Type B pancreatic cell (in vitro differentiated cells): ENCODE measurements around the gene PLXNA2. TPM values are rescaled to one million over a fixed set of nuclear protein-coding genes. Genes with fewer than 3 reads are reported as not detected.

Experiments
- DNase-seq: peaks from one replicate; pipeline ENCODE4 v3.0.0; 2021; ENCODE audit warnings: mixed read lengths; ENCODE audit not compliant: unreplicated experiment; ENCODE audit errors: extremely low spot score
- H3K27ac Mint-ChIP-seq: 2 replicates; pipeline ENCODE4 v1.8.0; 2021; ENCODE audit warnings: mild to moderate bottlenecking, mixed read lengths
- H3K27me3 Mint-ChIP-seq: 2 replicates; pipeline ENCODE4 v1.8.0; 2021; ENCODE audit warnings: mixed read lengths
- H3K36me3 Mint-ChIP-seq: 2 replicates; pipeline ENCODE4 v1.8.0; 2021; ENCODE audit warnings: mixed read lengths
- H3K4me1 Mint-ChIP-seq: one replicate; pipeline ENCODE4 v1.8.0; 2021; ENCODE audit warnings: mixed read lengths; ENCODE audit not compliant: unreplicated experiment
- H3K4me3 Mint-ChIP-seq: 2 replicates; pipeline ENCODE4 v1.8.0; 2021; ENCODE audit warnings: mild to moderate bottlenecking, mixed read lengths
- H3K9me3 Mint-ChIP-seq: 2 replicates; pipeline ENCODE4 v1.8.0; 2021; ENCODE audit warnings: mixed read lengths
- total RNA-seq: library from RNA; stranded (reverse); gene quantifications from 2 replicates; pipeline ENCODE4 v1.2.1, GENCODE V29; 2021; ENCODE audit warnings: low replicate concordance
- TF ChIP-seq, protein P1 (sequence below): fragments of 200-600 bp; sonication (generic); conservative IDR thresholded peaks from 2 replicates; pipeline ENCODE4 v1.5.0; 2021; ENCODE audit warnings: antibody characterized with exemption, mild to moderate bottlenecking

The PLXNA2 gene
- total RNA-seq, 1 donor from 2014 or later, result 80.1 TPM

DNA sequence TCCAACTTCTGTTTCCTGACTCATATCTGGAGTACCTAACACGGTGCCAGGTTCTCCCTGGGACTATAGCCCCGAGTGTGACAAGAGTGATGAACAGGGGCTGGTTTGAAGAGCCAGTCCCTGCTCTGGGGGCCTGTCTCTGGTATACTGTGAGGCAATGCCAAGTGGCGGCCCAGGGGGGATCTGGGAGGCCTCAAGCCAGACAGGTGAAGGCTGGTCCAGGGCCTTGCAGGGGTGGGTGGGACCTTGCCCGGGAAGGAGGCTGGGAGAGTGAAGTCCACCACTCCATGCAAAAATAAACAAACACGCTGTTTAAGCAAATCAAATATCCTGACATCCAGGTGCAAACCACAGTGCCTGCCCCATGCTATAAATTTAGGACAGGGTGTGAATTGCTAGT, 6.8 kb upstream of the PLXNA2 start:
- H3K36me3 Mint-ChIP-seq, result no peaks in the 10 kb centered on the region
- peaks cover 37% of the 10 kb centered on the region for H3K4me1 Mint-ChIP-seq
- no peak overlapping the region for H3K4me3 Mint-ChIP-seq

DNA sequence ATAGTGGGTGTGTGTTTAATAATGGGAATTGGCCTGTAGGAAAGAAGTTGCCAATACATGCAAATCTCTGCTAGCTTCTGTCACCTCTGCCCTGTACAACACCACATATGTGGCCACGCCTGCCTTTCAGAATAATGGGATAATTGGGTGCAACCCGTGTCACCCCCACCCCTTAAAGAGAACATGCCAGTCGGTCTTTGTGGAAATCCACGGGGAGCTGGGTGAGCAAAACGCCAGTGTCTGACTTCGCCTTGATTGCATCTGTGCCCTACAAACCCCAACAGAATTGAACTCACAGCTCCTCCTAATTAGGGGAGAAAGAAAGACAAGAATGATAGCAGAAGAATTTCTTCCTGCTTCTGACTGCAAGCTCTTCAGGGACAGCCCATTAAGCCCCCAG, 6.4 kb upstream of the PLXNA2 start:
- no peaks in the 10 kb centered on the region for H3K9me3 Mint-ChIP-seq
- H3K4me1 Mint-ChIP-seq, result peaks cover 37% of the 10 kb centered on the region
- no peak overlapping the region for H3K27ac Mint-ChIP-seq
- H3K36me3 Mint-ChIP-seq, result no peaks in the 10 kb centered on the region
- DNase-seq, result no peak
- peaks cover 9% of the 10 kb centered on the region for H3K27me3 Mint-ChIP-seq
- H3K4me3 Mint-ChIP-seq, result no peak overlapping the region
- TF ChIP-seq, protein P1, sequence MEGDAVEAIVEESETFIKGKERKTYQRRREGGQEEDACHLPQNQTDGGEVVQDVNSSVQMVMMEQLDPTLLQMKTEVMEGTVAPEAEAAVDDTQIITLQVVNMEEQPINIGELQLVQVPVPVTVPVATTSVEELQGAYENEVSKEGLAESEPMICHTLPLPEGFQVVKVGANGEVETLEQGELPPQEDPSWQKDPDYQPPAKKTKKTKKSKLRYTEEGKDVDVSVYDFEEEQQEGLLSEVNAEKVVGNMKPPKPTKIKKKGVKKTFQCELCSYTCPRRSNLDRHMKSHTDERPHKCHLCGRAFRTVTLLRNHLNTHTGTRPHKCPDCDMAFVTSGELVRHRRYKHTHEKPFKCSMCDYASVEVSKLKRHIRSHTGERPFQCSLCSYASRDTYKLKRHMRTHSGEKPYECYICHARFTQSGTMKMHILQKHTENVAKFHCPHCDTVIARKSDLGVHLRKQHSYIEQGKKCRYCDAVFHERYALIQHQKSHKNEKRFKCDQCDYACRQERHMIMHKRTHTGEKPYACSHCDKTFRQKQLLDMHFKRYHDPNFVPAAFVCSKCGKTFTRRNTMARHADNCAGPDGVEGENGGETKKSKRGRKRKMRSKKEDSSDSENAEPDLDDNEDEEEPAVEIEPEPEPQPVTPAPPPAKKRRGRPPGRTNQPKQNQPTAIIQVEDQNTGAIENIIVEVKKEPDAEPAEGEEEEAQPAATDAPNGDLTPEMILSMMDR, result no peak

More for the DNA sequence above, 6.8 kb upstream of the PLXNA2 start:
- H3K27me3 Mint-ChIP-seq, result peaks cover 9% of the 10 kb centered on the region
- DNase-seq, result no peak
- no peak overlapping the region for H3K27ac Mint-ChIP-seq
- TF ChIP-seq, protein P1, result no peak
- no peaks in the 10 kb centered on the region for H3K9me3 Mint-ChIP-seq

DNA sequence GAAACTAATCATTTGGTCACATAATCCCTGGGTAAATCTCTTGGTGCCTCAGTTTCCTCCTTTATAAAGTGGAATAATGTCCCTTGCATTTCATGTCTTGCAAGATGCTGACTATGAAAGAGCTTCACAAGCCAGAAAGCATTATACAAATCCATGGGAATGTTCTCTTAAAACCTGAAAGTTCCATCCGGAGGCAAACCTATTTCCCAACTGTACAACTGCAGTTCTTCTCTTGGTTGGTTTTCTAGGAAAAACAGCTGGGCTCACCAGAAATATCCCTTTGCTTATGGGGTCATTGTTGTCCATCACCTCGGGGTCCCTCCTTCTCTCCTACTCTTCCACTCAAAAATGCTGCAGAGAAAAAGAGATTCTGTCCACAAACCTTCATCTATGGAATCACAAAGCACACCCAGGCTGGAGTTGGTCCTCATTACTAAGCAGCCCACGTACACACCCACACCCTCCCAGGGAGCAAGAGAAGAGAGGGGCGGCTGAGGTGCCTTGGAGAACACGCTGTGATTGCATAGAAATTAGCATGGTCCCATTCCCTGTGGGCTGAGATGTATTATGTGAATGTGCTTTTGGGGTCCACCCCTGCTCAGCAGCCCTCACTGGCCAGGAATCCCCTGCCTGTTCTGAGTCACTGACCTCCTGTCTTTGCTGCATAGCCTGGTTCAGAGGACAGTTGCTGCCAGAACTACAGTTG, 5.0 kb upstream of the PLXNA2 start:
- DNase-seq, result no peak
- peaks cover 43% of the 10 kb centered on the region for H3K4me1 Mint-ChIP-seq
- TF ChIP-seq, protein P1, result no peak
- no peaks in the 10 kb centered on the region for H3K36me3 Mint-ChIP-seq
- H3K4me3 Mint-ChIP-seq, result no peak overlapping the region
- no peak overlapping the region for H3K27ac Mint-ChIP-seq
- H3K27me3 Mint-ChIP-seq, result peaks cover 9% of the 10 kb centered on the region
- no peaks in the 10 kb centered on the region for H3K9me3 Mint-ChIP-seq

DNA sequence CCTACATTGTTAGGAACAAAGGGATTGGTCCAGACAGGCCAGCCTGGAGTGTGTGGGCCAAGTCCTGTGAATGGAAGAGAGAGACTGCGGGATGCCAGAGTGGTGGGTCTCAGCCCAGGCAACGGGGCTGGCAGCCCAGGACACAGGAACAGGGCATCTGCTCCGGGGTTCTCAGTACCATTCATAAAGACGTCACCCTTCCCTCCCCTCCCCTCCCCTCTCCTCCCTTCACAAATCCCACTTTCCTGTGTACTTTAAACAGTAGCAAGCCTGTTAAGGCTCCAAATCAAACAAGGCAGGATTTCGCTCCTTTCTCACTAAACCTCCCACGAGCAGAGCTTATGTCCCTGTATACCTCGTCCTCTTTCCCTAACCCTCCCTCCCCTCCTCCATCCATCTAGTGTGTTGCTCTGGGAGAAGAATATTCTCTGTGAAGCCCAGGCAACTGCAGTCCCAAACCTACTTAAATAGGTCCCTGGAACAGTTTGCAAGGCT, 4.2 kb upstream of the PLXNA2 start:
- peaks cover 42% of the 10 kb centered on the region for H3K4me1 Mint-ChIP-seq
- peaks cover 9% of the 10 kb centered on the region for H3K27me3 Mint-ChIP-seq
- TF ChIP-seq, protein P1, result no peak
- H3K36me3 Mint-ChIP-seq, result no peaks in the 10 kb centered on the region
- H3K9me3 Mint-ChIP-seq, result no peaks in the 10 kb centered on the region
- H3K27ac Mint-ChIP-seq, result no peak overlapping the region
- no peak for DNase-seq
- H3K4me3 Mint-ChIP-seq, result no peak overlapping the region

DNA sequence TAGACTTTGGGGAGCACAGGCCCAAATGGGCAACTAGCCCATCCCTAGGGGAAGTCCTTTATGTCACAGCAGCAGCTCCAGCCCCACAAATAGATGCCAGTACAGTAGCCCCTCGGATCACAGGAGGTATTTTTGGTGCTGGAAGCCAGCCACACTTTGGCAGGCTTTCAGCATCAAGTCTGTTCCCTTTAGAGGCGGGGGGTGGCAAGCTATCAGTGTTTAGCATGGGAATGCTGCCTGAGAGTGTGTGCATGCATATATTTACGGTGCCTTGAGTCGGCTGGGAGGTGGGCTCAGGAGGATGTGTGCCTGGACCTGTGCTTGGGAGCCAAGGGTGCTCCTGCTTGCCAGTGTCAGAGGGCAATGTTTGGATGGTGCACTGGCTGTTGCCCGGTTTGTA, 3.5 kb upstream of the PLXNA2 start:
- DNase-seq, result no peak
- peaks cover 9% of the 10 kb centered on the region for H3K27me3 Mint-ChIP-seq
- TF ChIP-seq, protein P1, result no peak
- no peak overlapping the region for H3K4me3 Mint-ChIP-seq
- no peaks in the 10 kb centered on the region for H3K9me3 Mint-ChIP-seq
- no peak overlapping the region for H3K27ac Mint-ChIP-seq
- H3K36me3 Mint-ChIP-seq, result no peaks in the 10 kb centered on the region
- H3K4me1 Mint-ChIP-seq, result peaks cover 36% of the 10 kb centered on the region
